Stimulated activated CD8-positive, alpha-beta memory T cell treated with anti-CD3 and anti-CD28 coated beads, Interleukin-7, amount 100 ng/mL, for 1 hour (primary cell): ENCODE measurements around the gene GUCY2C.
"Not testable (repeated sequence)": the region's sequence is repeated elsewhere in the genome, so short reads cannot be mapped to it uniquely, and the experiment has no call there.

ENCODE experiments used
- DNase-seq, 2 donors: peaks; one replicate each; pipeline ENCODE4 v3.0.0-alpha.2; 2020; ENCODE audit warnings: low read depth in 2 of 2

Gene GUCY2C

GRCh38 chr12:14682231-14682630 is 14.2 kb downstream of the GUCY2C start:
- not testable (repeated sequence) for DNase-seq

GRCh38 chr12:14681625-14682024 is 14.8 kb downstream of the GUCY2C start:
- DNase-seq, result no peak

DNA sequence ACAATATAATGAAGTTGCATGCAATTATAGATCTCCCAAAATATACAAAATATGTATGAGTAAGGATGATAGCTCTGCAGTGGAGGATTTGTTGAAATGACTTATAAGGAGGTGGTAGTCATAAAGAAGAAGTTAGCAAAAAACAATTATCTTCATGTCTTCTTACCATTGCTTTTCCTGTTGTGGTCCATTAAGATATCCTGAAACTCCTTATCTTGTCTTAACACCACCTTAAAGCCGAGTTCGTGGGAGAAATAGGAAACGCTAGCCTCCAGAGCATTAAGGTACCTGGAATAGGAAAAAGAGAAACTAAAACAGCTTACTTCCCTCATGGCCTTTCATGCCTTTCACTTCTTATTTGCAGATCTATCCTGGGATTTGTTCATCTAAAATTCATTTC is 15.2 kb downstream of the GUCY2C start:
- DNase-seq, result no peak

- DNase-seq, result no peak
These were observed 17.8 kb downstream of the GUCY2C start for GRCh38 chr12:14678547-14679150.

- DNase-seq, result no peak
These were observed 27.8 kb downstream of the GUCY2C start for GRCh38 chr12:14668591-14668990.

DNA sequence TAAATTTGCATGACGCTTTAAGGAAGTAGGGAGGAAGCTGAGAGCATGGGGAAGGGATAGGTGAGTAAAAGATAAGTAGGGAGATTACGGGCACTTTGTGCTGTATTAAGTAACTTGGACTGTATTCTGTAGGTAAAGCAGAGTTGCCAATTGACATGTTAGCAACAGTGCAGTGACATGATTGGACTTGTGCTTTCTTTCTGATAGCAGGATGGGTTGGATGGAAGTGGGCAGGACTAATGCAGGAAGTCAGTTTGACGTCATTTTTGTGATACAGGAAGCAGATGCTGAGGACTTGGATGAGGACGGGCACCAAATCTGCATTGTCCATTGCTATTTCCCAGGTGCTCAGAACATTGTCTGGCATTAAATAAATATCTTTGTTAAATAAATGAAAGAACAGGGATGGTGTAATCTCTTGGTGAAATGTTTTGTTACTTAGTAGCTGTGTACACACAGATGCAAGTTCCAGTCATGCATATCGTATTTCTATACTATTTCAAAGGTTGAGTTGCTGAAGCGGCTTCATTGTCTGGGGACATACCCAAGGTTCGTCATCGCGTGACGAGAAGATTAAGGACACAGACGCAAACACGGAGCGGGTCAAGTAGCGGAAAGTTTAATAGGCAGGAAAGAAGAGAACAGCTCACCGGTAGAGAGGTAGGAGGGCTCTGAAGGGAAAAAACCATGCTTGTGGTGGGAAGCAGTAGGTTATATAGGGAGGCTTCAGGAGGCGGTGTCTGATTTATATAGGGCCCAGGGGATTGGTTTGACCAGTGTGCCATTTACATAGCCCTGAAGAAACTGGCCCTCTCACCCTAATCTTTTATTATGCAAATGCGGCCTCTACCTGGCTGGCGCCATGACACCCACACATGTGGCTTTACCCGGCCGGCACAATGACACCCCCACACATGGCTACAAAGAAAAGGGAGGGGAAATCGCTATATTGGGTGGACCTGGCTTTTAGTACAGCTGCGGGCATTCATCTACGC is 30.7 kb downstream of the GUCY2C start:
- DNase-seq, result no peak

DNA sequence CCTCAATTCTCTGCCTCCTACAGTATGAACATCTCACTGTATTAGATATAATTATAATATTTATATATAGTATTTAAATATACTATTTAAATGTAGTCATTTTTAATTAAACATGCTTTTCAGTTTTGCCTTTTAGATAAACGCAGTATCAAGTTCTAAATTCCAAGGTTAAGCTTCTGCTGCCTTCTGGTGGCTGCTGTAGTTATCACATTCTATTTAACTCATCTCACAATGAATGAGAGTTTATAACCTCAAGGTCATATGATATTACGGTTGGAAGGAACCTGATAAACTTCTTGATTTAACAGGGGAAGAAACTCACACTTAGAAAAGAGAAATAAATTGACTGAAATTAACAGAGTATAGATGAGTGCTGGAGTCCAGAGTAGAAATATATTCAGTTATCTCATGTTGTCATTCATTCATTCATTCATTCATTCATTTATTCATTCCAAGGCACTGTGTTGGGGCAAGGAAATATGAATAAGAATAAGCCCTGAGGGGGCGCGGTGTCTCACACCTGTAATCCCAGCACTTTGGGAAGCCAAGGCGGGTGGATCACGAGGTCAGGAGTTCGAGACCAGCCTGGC is 31.9 kb downstream of the GUCY2C start:
- DNase-seq, result no peak

DNA sequence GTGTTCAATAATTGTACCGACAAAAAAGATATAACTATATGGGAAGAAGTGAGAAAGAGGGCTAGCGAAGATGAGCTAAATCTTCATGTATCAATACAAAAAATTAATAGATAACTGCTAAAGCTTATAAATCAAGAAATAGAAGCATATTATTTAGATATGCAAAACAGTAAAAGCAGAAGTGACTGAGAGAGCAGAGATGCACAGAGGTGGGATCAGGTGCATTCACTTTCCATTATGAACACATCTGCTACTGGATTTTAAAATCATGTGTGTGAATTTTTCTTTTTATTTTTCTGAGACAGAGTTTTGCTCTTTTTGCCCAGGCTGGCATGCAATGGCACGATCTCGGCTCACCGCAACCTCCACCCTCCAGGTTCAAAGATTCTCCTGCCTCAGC is 33.4 kb downstream of the GUCY2C start:
- no peak for DNase-seq

- no peak for DNase-seq
These were observed 39.6 kb downstream of the GUCY2C start for GRCh38 chr12:14656846-14657245.

DNA sequence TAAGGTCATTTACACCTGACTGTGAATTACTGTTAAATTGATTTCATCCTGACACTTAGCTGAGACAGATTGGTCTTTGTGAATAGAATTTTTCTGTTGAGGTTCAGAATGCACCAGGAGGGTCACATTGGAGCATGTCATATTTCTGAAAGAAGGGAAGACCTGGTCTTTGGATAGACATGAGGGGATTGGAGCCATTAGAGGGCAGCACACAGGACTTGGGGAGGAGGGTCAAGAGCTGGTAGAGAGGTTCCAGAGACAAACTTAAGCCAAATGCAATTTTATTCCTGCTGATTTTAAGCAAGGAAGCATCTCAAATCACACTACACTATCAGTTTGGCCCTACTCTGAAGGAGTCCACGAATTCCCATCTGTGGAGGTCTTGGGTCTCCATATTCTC is 41.1 kb downstream of the GUCY2C start:
- DNase-seq, result no peak

- DNase-seq, result no peak
These were observed 41.6 kb downstream of the GUCY2C start for GRCh38 chr12:14654842-14655241.

DNA sequence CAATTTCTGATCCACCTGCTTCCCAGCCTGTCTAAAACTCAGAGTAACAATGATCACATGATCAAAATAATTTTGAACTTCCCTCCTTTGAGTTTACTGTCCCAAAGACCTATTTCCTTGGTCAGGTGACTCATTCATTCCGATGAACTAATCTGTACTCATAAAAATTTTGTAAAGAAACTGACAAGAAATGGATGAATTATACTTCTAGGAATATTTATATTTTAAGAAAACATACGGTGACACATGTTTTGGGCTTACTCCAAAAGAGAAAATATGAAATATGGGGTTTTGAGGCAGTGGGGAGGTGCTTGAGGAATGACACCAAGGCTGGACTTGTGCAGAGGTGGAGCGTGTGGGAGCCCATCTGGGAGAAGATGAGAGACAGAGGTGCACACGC is 42.0 kb downstream of the GUCY2C start:
- no peak for DNase-seq

DNA sequence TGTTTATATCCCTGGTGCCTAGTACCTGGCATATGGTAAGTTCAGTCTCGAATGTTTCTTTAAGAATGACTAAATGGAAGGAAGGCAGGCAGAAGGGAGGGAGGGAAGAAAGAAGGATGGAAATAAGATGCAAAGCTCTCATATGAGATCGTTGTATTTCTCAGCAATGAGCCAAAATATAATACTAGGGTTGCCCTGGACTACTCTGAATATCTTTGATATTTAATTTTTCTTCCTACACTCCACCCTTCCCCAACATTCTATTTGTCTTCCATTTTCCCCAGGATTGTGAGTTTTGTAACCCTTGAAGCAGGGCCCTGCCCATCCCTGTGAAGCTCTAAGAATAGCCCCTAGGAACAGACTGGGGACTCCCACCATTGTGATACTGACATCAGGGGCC is 43.9 kb downstream of the GUCY2C start:
- DNase-seq, result no peak

DNA sequence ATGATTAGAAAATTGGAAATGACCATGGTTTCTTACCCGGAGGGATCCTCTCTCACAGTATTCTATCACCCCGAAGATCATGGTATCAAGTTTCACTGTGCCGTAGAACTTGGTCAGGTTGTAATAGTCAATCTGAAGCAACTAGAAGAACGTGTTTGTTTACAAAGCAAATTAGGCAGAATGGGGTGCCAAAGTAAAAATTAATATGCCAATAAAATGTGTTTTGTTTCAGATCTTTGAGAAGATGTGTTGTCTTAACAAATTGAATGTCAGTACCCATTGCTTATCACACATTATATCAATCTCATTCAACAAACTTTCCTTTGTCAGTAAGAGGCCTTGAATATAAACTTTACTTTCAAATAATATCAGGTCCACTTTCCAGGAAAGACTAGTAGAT is 45.0 kb downstream of the GUCY2C start:
- no peak for DNase-seq

- no peak for DNase-seq
These were observed 45.6 kb downstream of the GUCY2C start for GRCh38 chr12:14650789-14651188.

- no peak for DNase-seq
These were observed 49.2 kb downstream of the GUCY2C start for GRCh38 chr12:14647028-14647750.

GRCh38 chr12:14643251-14643650 is 53.1 kb downstream of the GUCY2C start:
- no peak for DNase-seq

- no peak for DNase-seq
These were observed 58.3 kb downstream of the GUCY2C start for GRCh38 chr12:14638066-14638465.

DNA sequence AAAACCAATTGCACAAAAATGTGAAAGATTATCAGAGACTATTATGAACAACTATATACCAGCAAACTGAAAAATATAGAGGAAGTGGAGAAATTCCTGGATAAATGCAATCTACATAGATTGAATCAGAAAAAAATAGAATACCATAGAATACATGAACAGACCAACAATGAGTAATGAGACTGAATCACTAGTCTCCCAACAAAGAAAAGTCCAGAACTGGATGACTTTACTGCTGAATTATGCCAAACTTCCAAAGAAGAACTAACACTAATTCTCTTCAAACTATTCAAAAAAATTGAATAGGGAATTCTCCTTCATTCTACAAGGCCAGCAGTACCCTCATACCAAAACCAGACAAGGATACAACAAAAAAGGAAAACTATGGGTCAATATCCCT is 60.6 kb downstream of the GUCY2C start:
- no peak for DNase-seq

GRCh38 chr12:14630793-14631192 is 65.6 kb downstream of the GUCY2C start:
- DNase-seq, result no peak

- peak; percentile 30 to 43 for DNase-seq
These were observed 66.3 kb downstream of the GUCY2C start for GRCh38 chr12:14629832-14630710.
